ENCODE results near the gene HIVEP3.

DNA sequence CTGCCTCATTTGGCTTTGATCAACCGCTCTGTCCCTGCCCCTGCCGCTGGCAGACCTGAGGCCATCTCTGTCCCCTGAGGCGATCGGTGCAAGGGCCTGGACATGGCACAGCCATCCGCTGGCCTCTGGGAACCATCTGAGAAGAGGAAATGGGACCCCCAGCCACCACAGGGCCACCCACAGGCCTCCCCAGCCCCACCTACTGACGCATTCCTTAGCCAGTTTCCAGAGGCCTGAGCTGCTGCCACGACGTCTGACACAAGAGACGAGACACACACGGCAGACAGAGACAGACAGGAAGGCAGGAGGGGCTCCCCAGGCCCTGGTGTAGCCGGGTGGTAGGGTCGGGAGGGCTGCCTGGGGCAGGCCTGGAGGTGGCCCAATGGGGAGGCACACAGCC lies 397.0 kb downstream of the HIVEP3 start:
- TF ChIP-seq, protein P1, sequence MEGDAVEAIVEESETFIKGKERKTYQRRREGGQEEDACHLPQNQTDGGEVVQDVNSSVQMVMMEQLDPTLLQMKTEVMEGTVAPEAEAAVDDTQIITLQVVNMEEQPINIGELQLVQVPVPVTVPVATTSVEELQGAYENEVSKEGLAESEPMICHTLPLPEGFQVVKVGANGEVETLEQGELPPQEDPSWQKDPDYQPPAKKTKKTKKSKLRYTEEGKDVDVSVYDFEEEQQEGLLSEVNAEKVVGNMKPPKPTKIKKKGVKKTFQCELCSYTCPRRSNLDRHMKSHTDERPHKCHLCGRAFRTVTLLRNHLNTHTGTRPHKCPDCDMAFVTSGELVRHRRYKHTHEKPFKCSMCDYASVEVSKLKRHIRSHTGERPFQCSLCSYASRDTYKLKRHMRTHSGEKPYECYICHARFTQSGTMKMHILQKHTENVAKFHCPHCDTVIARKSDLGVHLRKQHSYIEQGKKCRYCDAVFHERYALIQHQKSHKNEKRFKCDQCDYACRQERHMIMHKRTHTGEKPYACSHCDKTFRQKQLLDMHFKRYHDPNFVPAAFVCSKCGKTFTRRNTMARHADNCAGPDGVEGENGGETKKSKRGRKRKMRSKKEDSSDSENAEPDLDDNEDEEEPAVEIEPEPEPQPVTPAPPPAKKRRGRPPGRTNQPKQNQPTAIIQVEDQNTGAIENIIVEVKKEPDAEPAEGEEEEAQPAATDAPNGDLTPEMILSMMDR (IDR thresholded peaks at IDR 0.05; ENCODE audit: low read length) = no peak
- TF ChIP-seq EZH2phosphoT487 (IDR thresholded peaks at IDR 0.05; ENCODE audit: low read length) = no peak
